ENCODE measurements around the gene TJP3. TPM values are rescaled to one million over a fixed set of nuclear protein-coding genes. Genes with fewer than 3 reads are reported as not detected.

Gene TJP3
- total RNA-seq, 1 donor from 2014 or later: 2.0 TPM

- Histone ChIP-seq H3K27me3 (ENCODE audit: insufficient read depth, low read length) (no peaks in the 10 kb centered on the region), H3K9ac (ENCODE audit: low read length) (peak overlapping the region; percentile 91), H4K20me1 (ENCODE audit: insufficient read depth, low read length) (peaks cover 48% of the 10 kb centered on the region), H3K4me1 (ENCODE audit: insufficient read depth, low read length) (peaks cover 7% of the 10 kb centered on the region), H3K4me3 (ENCODE audit: insufficient read depth, low read depth, low read length) (peak overlapping the region; percentile 80), H3K79me2 (ENCODE audit: insufficient read depth, low read length) (peaks cover 59% of the 10 kb centered on the region), H3K27ac (ENCODE audit: low read depth, low read length) (peak overlapping the region; percentile 50), H3K4me2 (ENCODE audit: low read length) (peak overlapping the region; percentile 98), H3K9me3 (ENCODE audit: insufficient read depth, low read depth, low read length) (no peaks in the 10 kb centered on the region), H2AFZ (ENCODE audit: low read depth, low read length) (no peak overlapping the region), H3K36me3 (ENCODE audit: insufficient read depth, low read length) (no peaks in the 10 kb centered on the region)
- H3K36me3 Mint-ChIP-seq (ENCODE audit: low read depth, unreplicated experiment): no peaks in the 10 kb centered on the region
- H3K4me1 Mint-ChIP-seq (ENCODE audit: low read depth, unreplicated experiment): no peaks in the 10 kb centered on the region
- FAIRE-seq: no peak
- no peak overlapping the region for H3K27ac Mint-ChIP-seq (ENCODE audit: unreplicated experiment)
- DNase-seq (ENCODE audit: low read depth): peak; percentile 16
- H3K4me3 Mint-ChIP-seq (ENCODE audit: unreplicated experiment): peak overlapping the region; percentile 90
- TF ChIP-seq, protein P1, sequence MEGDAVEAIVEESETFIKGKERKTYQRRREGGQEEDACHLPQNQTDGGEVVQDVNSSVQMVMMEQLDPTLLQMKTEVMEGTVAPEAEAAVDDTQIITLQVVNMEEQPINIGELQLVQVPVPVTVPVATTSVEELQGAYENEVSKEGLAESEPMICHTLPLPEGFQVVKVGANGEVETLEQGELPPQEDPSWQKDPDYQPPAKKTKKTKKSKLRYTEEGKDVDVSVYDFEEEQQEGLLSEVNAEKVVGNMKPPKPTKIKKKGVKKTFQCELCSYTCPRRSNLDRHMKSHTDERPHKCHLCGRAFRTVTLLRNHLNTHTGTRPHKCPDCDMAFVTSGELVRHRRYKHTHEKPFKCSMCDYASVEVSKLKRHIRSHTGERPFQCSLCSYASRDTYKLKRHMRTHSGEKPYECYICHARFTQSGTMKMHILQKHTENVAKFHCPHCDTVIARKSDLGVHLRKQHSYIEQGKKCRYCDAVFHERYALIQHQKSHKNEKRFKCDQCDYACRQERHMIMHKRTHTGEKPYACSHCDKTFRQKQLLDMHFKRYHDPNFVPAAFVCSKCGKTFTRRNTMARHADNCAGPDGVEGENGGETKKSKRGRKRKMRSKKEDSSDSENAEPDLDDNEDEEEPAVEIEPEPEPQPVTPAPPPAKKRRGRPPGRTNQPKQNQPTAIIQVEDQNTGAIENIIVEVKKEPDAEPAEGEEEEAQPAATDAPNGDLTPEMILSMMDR (IDR thresholded peaks at IDR 0.05; ENCODE audit: insufficient read depth, low read depth, low read length): no peak
- TF ChIP-seq EZH2 (IDR thresholded peaks at IDR 0.05; ENCODE audit: insufficient read depth, low read length): no peak
- H3K9me3 Mint-ChIP-seq (ENCODE audit: unreplicated experiment): no peaks in the 10 kb centered on the region
- no peaks in the 10 kb centered on the region for H3K27me3 Mint-ChIP-seq (ENCODE audit: low read depth, unreplicated experiment)
Observed at GRCh38 chr19:3698974-3699740, 9.0 kb upstream of the TJP3 start.

GRCh38 chr19:3699741-3700241, 8.4 kb upstream of the TJP3 start:
- Mint-ChIP-seq H3K9me3 (ENCODE audit: unreplicated experiment) (no peaks in the 10 kb centered on the region), H3K27me3 (ENCODE audit: low read depth, unreplicated experiment) (no peaks in the 10 kb centered on the region), H3K36me3 (ENCODE audit: low read depth, unreplicated experiment) (no peaks in the 10 kb centered on the region), H3K27ac (ENCODE audit: unreplicated experiment) (no peak overlapping the region), H3K4me1 (ENCODE audit: low read depth, unreplicated experiment) (no peaks in the 10 kb centered on the region), H3K4me3 (ENCODE audit: unreplicated experiment) (peak overlapping the region; percentile 90)
- Histone ChIP-seq H3K79me2 (ENCODE audit: insufficient read depth, low read length) (peaks cover 53% of the 10 kb centered on the region), H3K4me1 (ENCODE audit: insufficient read depth, low read length) (peaks cover 7% of the 10 kb centered on the region), H3K27me3 (ENCODE audit: insufficient read depth, low read length) (no peaks in the 10 kb centered on the region), H3K27ac (ENCODE audit: low read depth, low read length) (peak overlapping the region; percentile 56), H4K20me1 (ENCODE audit: insufficient read depth, low read length) (peaks cover 42% of the 10 kb centered on the region), H3K36me3 (ENCODE audit: insufficient read depth, low read length) (no peaks in the 10 kb centered on the region), H3K9me3 (ENCODE audit: insufficient read depth, low read depth, low read length) (no peaks in the 10 kb centered on the region), H3K4me2 (ENCODE audit: low read length) (peak overlapping the region; percentile 98), H3K9ac (ENCODE audit: low read length) (peak overlapping the region; percentile 91), H3K4me3 (ENCODE audit: insufficient read depth, low read depth, low read length) (peak overlapping the region; percentile 80), H2AFZ (ENCODE audit: low read depth, low read length) (no peak overlapping the region)
- DNase-seq (ENCODE audit: low read depth): no peak
- TF ChIP-seq, protein P1 (IDR thresholded peaks at IDR 0.05; ENCODE audit: insufficient read depth, low read depth, low read length): no peak
- no peak for TF ChIP-seq EZH2 (IDR thresholded peaks at IDR 0.05; ENCODE audit: insufficient read depth, low read length)
- FAIRE-seq: no peak

All from astrocyte (in vitro differentiated cells and primary cell).